Peyer's patch (tissue), 4 donors: Measurements from ENCODE around the gene RNASEL. TPM values are rescaled to one million over a fixed set of nuclear protein-coding genes. Genes with fewer than 3 reads are reported as not detected.

ENCODE experiments used
- DNase-seq, 3 donors: peaks; one replicate each; pipeline ENCODE4 v3.0.0-alpha.2; 2017 to 2019
- H3K27ac ChIP-seq, 4 donors: fragments of 200-600 bp; sonication (generic); one replicate each; pipeline ENCODE4 v1.5.1; 2016 to 2019
- H3K27me3 ChIP-seq, 2 donors: fragments of 200-600 bp; sonication (generic); one replicate each; pipeline ENCODE4 v1.5.1; 2019
- H3K36me3 ChIP-seq, 3 donors: fragments of 200-600 bp; sonication (generic); one replicate each; pipeline ENCODE4 v1.5.1; 2016 to 2019
- H3K4me1 ChIP-seq, 4 donors: fragments of 200-600 bp; sonication (generic); one replicate each; pipeline ENCODE4 v1.5.1; 2016 to 2019
- H3K4me3 ChIP-seq, 4 donors: fragments of 200-600 bp; sonication (generic); 1 replicate in 3 of 4; 2 replicates in 1 of 4; pipeline ENCODE4 v1.5.1; 2016 to 2019; ENCODE audit warnings: mild to moderate bottlenecking in 1 of 4
- H3K9me3 ChIP-seq, 4 donors: fragments of 200-600 bp; sonication (generic); one replicate each; pipeline ENCODE4 v1.5.1; 2016 to 2019; ENCODE audit warnings: mild to moderate bottlenecking in 1 of 4
- CTCF ChIP-seq, 6 experiments: fragments of 450-650 bp in 4 of 6; fragments of 200-600 bp in 2 of 6; sonication (generic) in 1 of 6; IDR thresholded peaks; one replicate each; pipeline ENCODE4 v1.5.1; 2017 to 2019; ENCODE audit warnings: antibody characterized with exemption in 6 of 6, mild to moderate bottlenecking in 3 of 6, moderate library complexity in 1 of 6
- POLR2A ChIP-seq, 2 donors: fragments of 450-650 bp; IDR thresholded peaks; one replicate each; pipeline ENCODE4 v1.5.1; 2017; ENCODE audit warnings: antibody characterized with exemption in 2 of 2, mild to moderate bottlenecking in 2 of 2, moderate library complexity in 2 of 2
- total RNA-seq, 4 donors: library from RNA; depleted of rRNA; stranded (reverse); fragments of >200 nt; gene quantifications; one replicate each; pipeline ENCODE4 v1.1.0, GENCODE V29; 2016

RNASEL gene
- total RNA-seq, 4 donors from 2014 or later, result 12.4 to 15.0 (median 13.3) TPM

- DNase-seq, result no peak
- no peaks in the 10 kb centered on the region for H3K9me3 ChIP-seq
These were observed 18.5 kb downstream of the RNASEL start for GRCh38 chr1:182570611-182570970.

GRCh38 chr1:182569939-182570610 is 19.0 kb downstream of the RNASEL start:
- no peak for TF ChIP-seq POLR2A (IDR thresholded peaks at IDR 0.05)
- TF ChIP-seq CTCF (IDR thresholded peaks at IDR 0.05), result no peak
- Histone ChIP-seq H3K27me3 (no peaks in the 10 kb centered on the region), H3K27ac (no peak overlapping the region), H3K9me3 (no peaks in the 10 kb centered on the region), H3K36me3 (peaks cover 0 to 18% (median 0%) of the 10 kb centered on the region in 3 donors), H3K4me3 (no peak overlapping the region), H3K4me1 (no peaks in the 10 kb centered on the region)
- DNase-seq, result no peak

More at GRCh38 chr1:182570611-182570970, 18.5 kb downstream of the RNASEL start:
- TF ChIP-seq CTCF (IDR thresholded peaks at IDR 0.05) (no peak), POLR2A (IDR thresholded peaks at IDR 0.05) (no peak)
- Histone ChIP-seq H3K36me3 (peaks cover 0 to 22% (median 0%) of the 10 kb centered on the region in 3 donors), H3K4me3 (no peak overlapping the region), H3K4me1 (no peaks in the 10 kb centered on the region), H3K27me3 (no peaks in the 10 kb centered on the region), H3K27ac (no peak overlapping the region)

- TF ChIP-seq CTCF (IDR thresholded peaks at IDR 0.05), result no peak
- Histone ChIP-seq H3K36me3 (peaks cover 0 to 7% (median 0%) of the 10 kb centered on the region in 3 donors), H3K9me3 (no peaks in the 10 kb centered on the region)
These were observed 20.3 kb downstream of the RNASEL start for GRCh38 chr1:182568647-182569284.

GRCh38 chr1:182567629-182568028 is 21.4 kb downstream of the RNASEL start:
- Histone ChIP-seq H3K27ac (no peak overlapping the region), H3K9me3 (no peaks in the 10 kb centered on the region), H3K4me1 (no peaks in the 10 kb centered on the region), H3K36me3 (no peaks in the 10 kb centered on the region), H3K27me3 (no peaks in the 10 kb centered on the region), H3K4me3 (no peak overlapping the region)
- TF ChIP-seq CTCF (IDR thresholded peaks at IDR 0.05), result no peak
- no peak for TF ChIP-seq POLR2A (IDR thresholded peaks at IDR 0.05)
- no peak for DNase-seq

More at GRCh38 chr1:182568647-182569284, 20.3 kb downstream of the RNASEL start:
- Histone ChIP-seq H3K27me3 (no peaks in the 10 kb centered on the region), H3K27ac (no peak overlapping the region), H3K4me3 (no peak overlapping the region), H3K4me1 (no peaks in the 10 kb centered on the region)
- no peak for DNase-seq

GRCh38 chr1:182565537-182565936 is 23.5 kb downstream of the RNASEL start:
- Histone ChIP-seq H3K27ac (no peak overlapping the region), H3K4me1 (no peaks in the 10 kb centered on the region), H3K4me3 (no peak overlapping the region), H3K27me3 (no peaks in the 10 kb centered on the region), H3K9me3 (no peaks in the 10 kb centered on the region), H3K36me3 (no peaks in the 10 kb centered on the region)
- TF ChIP-seq CTCF (IDR thresholded peaks at IDR 0.05), result no peak
- no peak for TF ChIP-seq POLR2A (IDR thresholded peaks at IDR 0.05)
- DNase-seq, result no peak
